Astrocyte of the spinal cord (primary cell): ENCODE results near the gene NSMCE1.

Experiments used
- DNase-seq: peaks from one replicate; pipeline ENCODE4 v3.0.0; 2011; ENCODE audit warnings: low read depth, low spot score
- H3K4me3 ChIP-seq: 2 replicates; pipeline ENCODE4 v1.5.1; 2011; ENCODE audit warnings: low read depth, mild to moderate bottlenecking, low read length, moderate library complexity
- in situ Hi-C: cut with HindIII; loops from 2 replicates; pipeline ENCODE4 v1.10.0; 2017; ENCODE audit warnings: low sequenced_read_pairs
- TF ChIP-seq, protein P1 (sequence below): IDR thresholded peaks from 2 replicates; pipeline ENCODE4 v1.5.1; 2012; ENCODE audit warnings: low read depth, mild to moderate bottlenecking, low read length, inconsistent platforms

NSMCE1 gene

GRCh38 chr16:27232061-27232900 is 36.3 kb downstream of the NSMCE1 start:
- DNase-seq = no peak
- TF ChIP-seq, protein P1, sequence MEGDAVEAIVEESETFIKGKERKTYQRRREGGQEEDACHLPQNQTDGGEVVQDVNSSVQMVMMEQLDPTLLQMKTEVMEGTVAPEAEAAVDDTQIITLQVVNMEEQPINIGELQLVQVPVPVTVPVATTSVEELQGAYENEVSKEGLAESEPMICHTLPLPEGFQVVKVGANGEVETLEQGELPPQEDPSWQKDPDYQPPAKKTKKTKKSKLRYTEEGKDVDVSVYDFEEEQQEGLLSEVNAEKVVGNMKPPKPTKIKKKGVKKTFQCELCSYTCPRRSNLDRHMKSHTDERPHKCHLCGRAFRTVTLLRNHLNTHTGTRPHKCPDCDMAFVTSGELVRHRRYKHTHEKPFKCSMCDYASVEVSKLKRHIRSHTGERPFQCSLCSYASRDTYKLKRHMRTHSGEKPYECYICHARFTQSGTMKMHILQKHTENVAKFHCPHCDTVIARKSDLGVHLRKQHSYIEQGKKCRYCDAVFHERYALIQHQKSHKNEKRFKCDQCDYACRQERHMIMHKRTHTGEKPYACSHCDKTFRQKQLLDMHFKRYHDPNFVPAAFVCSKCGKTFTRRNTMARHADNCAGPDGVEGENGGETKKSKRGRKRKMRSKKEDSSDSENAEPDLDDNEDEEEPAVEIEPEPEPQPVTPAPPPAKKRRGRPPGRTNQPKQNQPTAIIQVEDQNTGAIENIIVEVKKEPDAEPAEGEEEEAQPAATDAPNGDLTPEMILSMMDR = no peak
- in situ Hi-C loops = no loop called here
- H3K4me3 ChIP-seq = no peak overlapping the region

- TF ChIP-seq, protein P1 = no peak
- H3K4me3 ChIP-seq = no peak overlapping the region
- DNase-seq = no peak
- in situ Hi-C loops = no loop called here
Measured at GRCh38 chr16:27231692-27232060, 36.9 kb downstream of the NSMCE1 start.

- no peak overlapping the region for H3K4me3 ChIP-seq
- no peak for DNase-seq
- in situ Hi-C loops = no loop called here
- TF ChIP-seq, protein P1 = no peak
Measured at GRCh38 chr16:27230562-27231001, 38.0 kb downstream of the NSMCE1 start.

DNA sequence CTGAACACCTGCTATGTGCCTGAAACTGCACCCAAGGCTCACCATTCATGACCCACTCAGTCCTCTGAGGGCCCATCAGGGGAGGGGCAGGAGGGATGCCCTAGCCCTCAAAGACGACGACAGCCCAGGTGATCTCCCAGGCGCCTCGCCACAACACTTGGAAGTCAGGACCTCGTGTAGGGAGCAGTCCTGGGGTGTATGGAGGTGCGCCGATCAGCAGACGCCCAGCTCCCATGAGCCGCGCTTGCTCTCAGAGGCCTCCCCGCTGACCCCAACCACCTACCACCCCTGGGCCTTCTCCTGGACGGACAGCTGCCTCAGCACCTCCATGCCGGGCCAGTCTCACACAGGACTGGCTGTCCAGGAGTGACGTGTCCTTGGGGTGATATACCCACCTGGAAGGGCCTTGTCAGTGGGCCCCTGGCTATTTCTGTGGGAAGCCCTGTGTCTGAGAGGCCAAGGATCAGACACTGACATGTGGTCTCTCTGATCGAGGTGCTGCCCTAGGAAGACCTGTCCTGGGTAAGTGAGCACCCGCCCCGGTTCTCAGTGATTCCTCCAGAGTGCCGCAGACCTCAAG is 38.6 kb downstream of the NSMCE1 start:
- in situ Hi-C loops = no loop called here
- H3K4me3 ChIP-seq = no peak overlapping the region
- TF ChIP-seq, protein P1 = no peak

GRCh38 chr16:27228621-27229501 is 39.7 kb downstream of the NSMCE1 start:
- TF ChIP-seq, protein P1 = no peak
- in situ Hi-C loops = no loop called here
- no peak overlapping the region for H3K4me3 ChIP-seq
- no peak for DNase-seq

More for the DNA sequence above, 38.6 kb downstream of the NSMCE1 start:
- DNase-seq = no peak

- TF ChIP-seq, protein P1 = no peak
- DNase-seq = no peak
Measured at GRCh38 chr16:27228045-27228444, 40.5 kb downstream of the NSMCE1 start.

More at GRCh38 chr16:27228045-27228444, 40.5 kb downstream of the NSMCE1 start:
- H3K4me3 ChIP-seq = no peak overlapping the region
- in situ Hi-C loops = no loop called here
